ENCODE measurements around the gene TM4SF18. TPM values are rescaled to one million over a fixed set of nuclear protein-coding genes. Genes with fewer than 3 reads are reported as not detected.

The TM4SF18 gene
- total and polyA plus RNA-seq, 9 donors, result 10.0 to 18.7 (median 13.5) TPM

DNA sequence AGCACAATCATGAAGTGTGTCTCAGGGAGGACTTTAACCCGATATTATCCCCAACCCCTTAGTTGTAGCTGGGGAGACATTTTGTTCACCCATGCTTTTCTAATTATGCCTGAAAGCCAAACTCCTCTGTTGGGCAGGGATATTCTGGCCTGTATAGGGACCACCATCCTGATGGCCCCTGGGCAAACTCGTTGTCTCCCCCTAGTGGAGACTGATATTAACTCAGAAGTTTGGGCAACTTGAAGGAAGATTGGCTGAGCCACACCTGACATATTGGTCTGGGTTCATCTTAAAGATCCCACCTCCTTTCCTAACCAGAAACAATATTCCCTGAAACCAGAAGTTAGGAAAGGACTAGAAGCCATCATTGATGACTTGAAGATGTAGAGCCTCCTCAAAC, 42.3 kb downstream of the TM4SF18 start:
- H3K27ac ChIP-seq (ENCODE audit: low read length), result no peak overlapping the region
- no peak for DNase-seq
- no peaks in the 10 kb centered on the region for H3K27me3 ChIP-seq (ENCODE audit: control insufficient read depth, insufficient read depth, low read length)
- H3K4me1 ChIP-seq (ENCODE audit: control insufficient read depth, insufficient read depth, low read length), result no peaks in the 10 kb centered on the region
- H3K36me3 ChIP-seq (ENCODE audit: control insufficient read depth, insufficient read depth, low read length), result no peaks in the 10 kb centered on the region
- no CpG with 5 or more reads among the region's 2 CpGs for WGBS (ENCODE audit: insufficient coverage)
- no peaks in the 10 kb centered on the region for H3K9me3 ChIP-seq (replicated peaks; ENCODE audit: control insufficient read depth, low read depth, low read length)
- no peak overlapping the region for H3K4me3 ChIP-seq (ENCODE audit: low read length)

DNA sequence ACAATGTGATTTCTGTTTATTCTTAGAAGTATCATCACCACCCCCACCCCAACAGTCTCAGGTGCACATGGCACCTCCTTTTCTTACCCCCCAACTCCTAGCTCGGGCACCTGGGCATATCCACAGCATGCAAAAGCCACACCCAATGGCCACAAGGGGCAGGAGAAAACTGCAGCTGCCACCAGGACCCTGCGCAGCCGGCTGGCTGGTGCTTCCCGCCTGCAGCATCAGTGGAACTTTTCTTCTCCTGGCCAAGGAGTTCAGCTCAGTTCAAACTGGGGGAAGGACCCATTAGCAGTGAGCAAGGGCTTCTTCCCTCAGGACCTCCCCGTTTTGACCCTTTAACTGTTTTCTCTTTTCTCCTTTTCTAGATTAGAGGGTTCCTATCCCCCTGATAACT, 44.8 kb downstream of the TM4SF18 start:
- Histone ChIP-seq H3K27me3 (ENCODE audit: control insufficient read depth, insufficient read depth, low read length) (no peaks in the 10 kb centered on the region), H3K36me3 (ENCODE audit: control insufficient read depth, insufficient read depth, low read length) (no peaks in the 10 kb centered on the region), H3K4me1 (ENCODE audit: control insufficient read depth, insufficient read depth, low read length) (no peaks in the 10 kb centered on the region), H3K9me3 (replicated peaks; ENCODE audit: control insufficient read depth, low read depth, low read length) (no peaks in the 10 kb centered on the region), H3K4me3 (ENCODE audit: low read length) (no peak overlapping the region), H3K27ac (ENCODE audit: low read length) (no peak overlapping the region)
- WGBS (ENCODE audit: insufficient coverage), result 71% methylated on average over 5 of the region's 5 CpGs
- DNase-seq, result no peak

DNA sequence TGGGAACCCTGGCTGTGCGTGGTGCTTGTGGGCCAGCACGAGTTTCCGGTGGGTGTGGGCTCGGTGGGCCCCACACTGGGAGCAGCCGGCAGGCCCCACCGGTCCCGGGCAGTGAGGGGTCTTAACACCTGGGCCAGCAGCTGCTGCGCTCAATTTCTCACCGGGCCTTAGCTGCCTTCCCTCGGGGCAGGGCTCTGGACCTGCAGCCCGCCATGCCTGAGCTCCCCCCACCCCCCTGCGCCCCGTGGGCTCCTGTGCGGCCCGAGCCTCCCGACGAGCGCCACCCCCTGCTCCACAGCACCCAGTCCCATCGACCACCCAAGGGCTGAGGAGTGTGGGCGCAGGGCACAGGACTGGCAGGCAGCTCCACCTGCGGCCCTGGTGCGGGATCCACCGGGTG, 49.4 kb downstream of the TM4SF18 start:
- no peak overlapping the region for H3K27ac ChIP-seq (ENCODE audit: low read length)
- H3K4me3 ChIP-seq (ENCODE audit: low read length), result no peak overlapping the region
- no peaks in the 10 kb centered on the region for H3K4me1 ChIP-seq (ENCODE audit: control insufficient read depth, insufficient read depth, low read length)
- no peak for DNase-seq
- no peaks in the 10 kb centered on the region for H3K27me3 ChIP-seq (ENCODE audit: control insufficient read depth, insufficient read depth, low read length)
- H3K36me3 ChIP-seq (ENCODE audit: control insufficient read depth, insufficient read depth, low read length), result no peaks in the 10 kb centered on the region
- no peaks in the 10 kb centered on the region for H3K9me3 ChIP-seq (replicated peaks; ENCODE audit: control insufficient read depth, low read depth, low read length)
- WGBS (ENCODE audit: insufficient coverage), result 94% methylated on average over 11 of the region's 23 CpGs

DNA sequence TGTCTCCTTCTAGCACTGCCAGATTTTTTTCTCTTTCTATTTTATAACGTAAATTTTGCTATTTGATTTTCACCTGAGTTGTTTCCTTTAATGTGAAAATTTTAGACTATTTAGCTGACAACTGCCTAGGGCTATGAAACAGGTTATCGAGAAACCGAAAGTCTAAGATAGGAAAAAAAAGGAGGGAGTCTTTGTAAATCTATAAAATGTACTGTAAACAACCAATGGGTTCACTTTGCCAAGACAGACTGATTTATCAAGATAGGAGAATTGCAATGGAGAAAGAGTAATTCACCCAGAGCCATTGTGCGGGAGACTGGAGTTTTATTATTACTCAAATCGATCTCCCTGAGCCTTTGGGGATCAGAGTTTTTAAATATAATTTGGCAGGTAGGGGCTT, 50.0 kb downstream of the TM4SF18 start:
- Histone ChIP-seq H3K4me3 (ENCODE audit: low read length) (no peak overlapping the region), H3K36me3 (ENCODE audit: control insufficient read depth, insufficient read depth, low read length) (no peaks in the 10 kb centered on the region), H3K27ac (ENCODE audit: low read length) (no peak overlapping the region), H3K9me3 (replicated peaks; ENCODE audit: control insufficient read depth, low read depth, low read length) (no peaks in the 10 kb centered on the region), H3K27me3 (ENCODE audit: control insufficient read depth, insufficient read depth, low read length) (no peaks in the 10 kb centered on the region), H3K4me1 (ENCODE audit: control insufficient read depth, insufficient read depth, low read length) (no peaks in the 10 kb centered on the region)
- 85% methylated on average over 2 of the region's 5 CpGs for WGBS (ENCODE audit: insufficient coverage)
- no peak for DNase-seq

DNA sequence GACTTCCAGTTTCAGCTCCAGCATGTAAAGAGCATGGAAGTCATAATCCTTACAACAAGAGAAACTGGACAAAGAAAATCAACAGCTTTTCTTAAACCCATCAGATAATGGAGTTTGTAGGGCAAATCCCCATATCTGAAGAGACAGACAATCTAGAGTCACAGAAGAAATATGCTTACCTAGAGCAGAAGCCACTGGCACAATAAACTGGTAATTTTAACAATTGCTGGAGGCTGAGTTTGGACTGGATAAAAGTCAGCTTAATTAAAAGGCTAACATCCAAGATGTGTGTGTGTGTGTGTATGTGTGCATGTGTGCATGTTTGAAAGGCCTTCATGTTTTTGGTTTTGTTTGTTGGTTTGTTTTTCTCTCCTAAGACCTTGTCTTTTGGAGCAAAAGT, 50.6 kb downstream of the TM4SF18 start:
- DNase-seq, result no peak
- Histone ChIP-seq H3K27me3 (ENCODE audit: control insufficient read depth, insufficient read depth, low read length) (no peaks in the 10 kb centered on the region), H3K9me3 (replicated peaks; ENCODE audit: control insufficient read depth, low read depth, low read length) (no peaks in the 10 kb centered on the region), H3K4me3 (ENCODE audit: low read length) (no peak overlapping the region), H3K4me1 (ENCODE audit: control insufficient read depth, insufficient read depth, low read length) (no peaks in the 10 kb centered on the region), H3K27ac (ENCODE audit: low read length) (no peak overlapping the region), H3K36me3 (ENCODE audit: control insufficient read depth, insufficient read depth, low read length) (no peaks in the 10 kb centered on the region)

DNA sequence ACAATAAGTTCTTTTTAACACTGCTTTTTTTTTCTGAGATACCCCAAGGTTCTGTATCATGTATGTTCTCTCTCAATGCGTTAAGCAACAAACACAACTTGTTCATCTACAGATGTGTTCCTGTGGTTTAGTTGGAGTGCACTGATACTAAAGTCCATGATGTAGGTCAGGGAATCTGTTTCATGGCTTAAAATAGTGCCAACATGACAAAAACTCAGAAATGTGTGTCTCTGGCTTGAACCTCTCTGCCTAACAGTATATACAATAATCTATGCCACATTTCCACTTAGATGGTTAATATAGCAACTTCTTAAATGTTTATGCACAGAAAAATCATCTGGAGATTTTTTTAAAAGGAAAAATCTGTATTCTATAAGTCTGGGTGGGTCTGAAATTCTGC, 51.1 kb downstream of the TM4SF18 start:
- Histone ChIP-seq H3K4me1 (ENCODE audit: control insufficient read depth, insufficient read depth, low read length) (no peaks in the 10 kb centered on the region), H3K4me3 (ENCODE audit: low read length) (no peak overlapping the region), H3K9me3 (replicated peaks; ENCODE audit: control insufficient read depth, low read depth, low read length) (no peaks in the 10 kb centered on the region), H3K27ac (ENCODE audit: low read length) (no peak overlapping the region), H3K36me3 (ENCODE audit: control insufficient read depth, insufficient read depth, low read length) (no peaks in the 10 kb centered on the region), H3K27me3 (ENCODE audit: control insufficient read depth, insufficient read depth, low read length) (no peaks in the 10 kb centered on the region)
- DNase-seq, result no peak
- no CpG with 5 or more reads among the region's 1 CpG for WGBS (ENCODE audit: insufficient coverage)

DNA sequence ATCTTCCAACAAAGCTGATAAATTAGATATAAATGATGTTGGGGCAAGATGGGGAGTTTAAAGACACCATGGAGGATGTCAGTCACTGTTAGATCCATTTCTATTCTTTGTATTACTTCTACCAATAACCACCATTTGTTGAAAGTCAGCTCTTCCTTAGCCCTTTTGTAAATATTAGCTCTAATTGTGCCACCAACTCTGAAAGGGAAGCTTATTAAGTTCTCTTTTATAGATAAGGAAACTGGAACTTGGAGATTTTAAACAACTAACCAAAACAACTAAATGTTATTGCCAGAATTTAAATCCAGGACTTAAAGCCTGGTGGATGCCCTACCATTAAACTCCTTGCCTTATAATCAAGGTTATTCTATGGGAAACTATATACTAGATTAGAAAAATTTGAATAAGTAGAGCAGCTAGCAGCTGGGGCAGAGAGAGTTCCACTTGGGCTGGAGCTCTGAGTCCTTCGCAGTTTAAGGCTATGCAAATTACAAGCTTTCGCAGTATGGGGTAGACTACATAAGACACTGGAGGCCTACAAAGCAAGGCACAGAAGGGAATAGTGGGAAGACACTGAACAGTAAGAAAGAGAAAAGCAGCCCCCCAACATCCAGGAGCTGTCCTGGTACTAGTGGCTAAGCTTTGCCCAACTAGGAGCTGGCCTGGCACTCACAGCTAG, 52.6 kb downstream of the TM4SF18 start:
- no peak overlapping the region for H3K27ac ChIP-seq (ENCODE audit: low read length)
- no peak overlapping the region for H3K4me3 ChIP-seq (ENCODE audit: low read length)
- no peaks in the 10 kb centered on the region for H3K27me3 ChIP-seq (ENCODE audit: control insufficient read depth, insufficient read depth, low read length)
- no peak for DNase-seq
- no peaks in the 10 kb centered on the region for H3K4me1 ChIP-seq (ENCODE audit: control insufficient read depth, insufficient read depth, low read length)
- H3K36me3 ChIP-seq (ENCODE audit: control insufficient read depth, insufficient read depth, low read length), result no peaks in the 10 kb centered on the region
- H3K9me3 ChIP-seq (replicated peaks; ENCODE audit: control insufficient read depth, low read depth, low read length), result no peaks in the 10 kb centered on the region
- WGBS (ENCODE audit: insufficient coverage), result 100% methylated on average over 1 of the region's 2 CpGs

DNA sequence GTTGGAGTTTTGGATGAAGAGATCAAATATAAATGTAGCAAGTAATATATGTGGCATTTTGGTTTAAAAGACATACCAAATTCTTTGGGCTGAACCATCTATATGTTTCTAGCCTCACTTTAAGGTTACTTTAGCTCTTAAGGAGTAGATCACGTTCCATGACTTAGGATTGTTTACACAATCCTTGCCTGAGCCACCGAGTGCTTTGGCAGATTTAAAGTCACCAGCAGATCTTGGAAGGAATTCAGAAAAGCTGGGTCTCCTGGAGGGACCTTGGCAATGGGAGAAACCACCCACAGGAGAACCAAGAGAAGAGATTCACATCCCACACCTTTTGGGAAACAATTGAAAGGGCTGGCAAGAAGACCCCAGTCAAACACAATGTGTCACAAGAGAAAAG, 54.5 kb downstream of the TM4SF18 start:
- no peak for DNase-seq
- 23% methylated on average over 2 of the region's 2 CpGs for WGBS (ENCODE audit: insufficient coverage)
- Histone ChIP-seq H3K9me3 (replicated peaks; ENCODE audit: control insufficient read depth, low read depth, low read length) (no peaks in the 10 kb centered on the region), H3K4me1 (ENCODE audit: control insufficient read depth, insufficient read depth, low read length) (no peaks in the 10 kb centered on the region), H3K27ac (ENCODE audit: low read length) (no peak overlapping the region), H3K4me3 (ENCODE audit: low read length) (no peak overlapping the region), H3K27me3 (ENCODE audit: control insufficient read depth, insufficient read depth, low read length) (no peaks in the 10 kb centered on the region), H3K36me3 (ENCODE audit: control insufficient read depth, insufficient read depth, low read length) (no peaks in the 10 kb centered on the region)

DNA sequence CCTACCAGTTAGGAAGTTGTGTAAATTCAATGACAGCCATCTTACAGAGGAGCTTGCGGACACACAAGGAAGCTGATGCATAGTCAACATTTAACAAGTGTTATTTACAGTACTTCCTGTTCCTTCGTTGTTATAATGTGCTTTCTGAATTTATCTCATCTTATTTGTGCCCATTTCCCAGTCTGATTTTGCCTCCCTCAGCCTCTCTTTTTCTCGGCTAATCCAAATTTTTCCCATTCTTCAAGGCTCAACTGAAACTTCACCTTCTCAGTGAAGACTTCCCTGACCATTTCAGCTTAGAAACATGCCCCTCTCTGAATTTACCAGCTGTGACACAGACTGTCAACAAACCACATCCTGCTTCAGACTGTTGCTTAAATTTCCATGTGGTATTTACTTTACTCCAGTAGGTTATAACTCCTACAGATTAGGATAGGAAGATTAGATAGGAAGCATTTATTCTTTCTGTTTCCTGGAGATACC, 56.1 kb downstream of the TM4SF18 start:
- Histone ChIP-seq H3K4me1 (ENCODE audit: control insufficient read depth, insufficient read depth, low read length) (no peaks in the 10 kb centered on the region), H3K36me3 (ENCODE audit: control insufficient read depth, insufficient read depth, low read length) (no peaks in the 10 kb centered on the region), H3K4me3 (ENCODE audit: low read length) (no peak overlapping the region), H3K27ac (ENCODE audit: low read length) (no peak overlapping the region), H3K9me3 (replicated peaks; ENCODE audit: control insufficient read depth, low read depth, low read length) (no peaks in the 10 kb centered on the region), H3K27me3 (ENCODE audit: control insufficient read depth, insufficient read depth, low read length) (no peaks in the 10 kb centered on the region)
- peak; percentile 45 for DNase-seq
- WGBS (ENCODE audit: insufficient coverage), result 85% methylated on average over 3 of the region's 3 CpGs

DNA sequence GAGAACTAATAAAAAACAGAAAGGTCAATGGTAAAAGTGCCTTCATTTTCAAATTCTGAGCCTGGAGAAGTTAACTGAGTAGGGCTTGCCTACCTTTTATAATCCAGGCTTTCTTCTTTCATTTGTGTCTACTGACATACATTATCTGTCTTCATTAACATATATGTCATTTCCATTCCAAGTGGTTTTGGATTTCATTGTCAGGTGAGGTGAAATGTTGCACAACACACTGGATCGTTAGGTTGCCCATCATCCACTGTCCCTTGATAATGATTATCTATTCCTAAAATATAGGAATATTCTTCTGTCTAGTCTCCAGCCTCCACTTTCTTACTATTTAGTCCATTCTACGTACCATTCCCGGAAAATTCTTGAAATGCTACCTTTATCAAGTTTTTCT, 56.8 kb downstream of the TM4SF18 start:
- no CpG with 5 or more reads among the region's 3 CpGs for WGBS (ENCODE audit: insufficient coverage)
- Histone ChIP-seq H3K4me3 (ENCODE audit: low read length) (no peak overlapping the region), H3K4me1 (ENCODE audit: control insufficient read depth, insufficient read depth, low read length) (no peaks in the 10 kb centered on the region), H3K36me3 (ENCODE audit: control insufficient read depth, insufficient read depth, low read length) (no peaks in the 10 kb centered on the region), H3K9me3 (replicated peaks; ENCODE audit: control insufficient read depth, low read depth, low read length) (no peaks in the 10 kb centered on the region), H3K27me3 (ENCODE audit: control insufficient read depth, insufficient read depth, low read length) (no peaks in the 10 kb centered on the region), H3K27ac (ENCODE audit: low read length) (no peak overlapping the region)
- no peak for DNase-seq

DNA sequence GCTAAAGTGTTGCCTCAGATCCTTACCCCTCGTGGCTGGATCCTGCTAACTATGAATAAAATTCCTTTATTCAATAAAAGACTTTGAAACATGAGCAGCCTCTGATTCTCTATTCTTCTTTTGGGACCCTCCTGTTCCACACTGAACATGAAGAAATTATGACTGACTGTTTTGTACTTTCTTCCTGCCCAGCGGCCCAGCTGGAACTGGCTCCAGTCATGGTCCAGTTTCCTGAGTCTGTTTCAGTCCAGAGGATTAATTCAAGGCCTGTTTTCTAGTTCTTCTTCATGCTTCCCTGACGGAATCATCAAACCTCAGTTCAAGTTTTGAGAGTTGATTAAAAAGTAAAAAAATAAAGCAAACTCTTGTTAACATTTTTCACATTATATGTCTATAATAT, 59.2 kb downstream of the TM4SF18 start:
- DNase-seq, result no peak
- Histone ChIP-seq H3K27me3 (ENCODE audit: control insufficient read depth, insufficient read depth, low read length) (no peaks in the 10 kb centered on the region), H3K27ac (ENCODE audit: low read length) (no peak overlapping the region), H3K4me3 (ENCODE audit: low read length) (no peak overlapping the region), H3K4me1 (ENCODE audit: control insufficient read depth, insufficient read depth, low read length) (no peaks in the 10 kb centered on the region), H3K36me3 (ENCODE audit: control insufficient read depth, insufficient read depth, low read length) (no peaks in the 10 kb centered on the region), H3K9me3 (replicated peaks; ENCODE audit: control insufficient read depth, low read depth, low read length) (no peaks in the 10 kb centered on the region)
- WGBS (ENCODE audit: insufficient coverage), result 0% methylated on average over 1 of the region's 3 CpGs
